Measurements from ENCODE around the gene OPN3. TPM values are rescaled to one million over a fixed set of nuclear protein-coding genes. Genes with fewer than 3 reads are reported as not detected.

OPN3 gene
- polyA plus RNA-seq, 1 donor (not counting 4 experiments of a cell fraction or from before 2014, with no cell fraction given) = 48.4 TPM

DNA sequence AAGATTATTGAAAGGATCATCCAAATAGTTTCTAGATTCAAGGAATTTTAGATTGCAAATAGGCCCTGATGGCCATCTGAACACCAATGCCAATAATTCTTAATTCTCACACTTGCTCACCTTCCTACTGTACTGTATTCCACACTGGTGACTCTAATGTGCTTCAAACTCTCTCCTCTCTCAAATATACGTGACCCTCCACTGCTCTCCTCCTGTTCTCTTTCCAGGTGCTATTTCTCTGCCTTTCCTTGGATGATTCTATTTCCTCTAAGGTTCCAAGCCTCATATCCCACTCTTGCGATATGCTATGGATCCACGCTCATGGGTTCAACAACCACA, 79.4 kb downstream of the OPN3 start:
- Histone ChIP-seq H2AFZ (ENCODE audit: control insufficient read depth, low read length) (no peak overlapping the region), H3K4me2 (ENCODE audit: control insufficient read depth, extremely low read depth, insufficient read depth, low read depth, low read length) (no peak overlapping the region), H3K36me3 (ENCODE audit: control insufficient read depth in 2 of 2, extremely low read depth in 1 of 2, insufficient read depth in 2 of 2, low read length in 2 of 2) (no peaks in the 10 kb centered on the region), H4K20me1 (ENCODE audit: control insufficient read depth, extremely low read depth, insufficient read depth, low read length) (no peaks in the 10 kb centered on the region), H3K4me3 (ENCODE audit: control insufficient read depth in 2 of 3, extremely low read depth in 1 of 3, insufficient read depth in 2 of 3, low read depth in 1 of 3, low read length in 3 of 3) (no peak overlapping the region), H3K9me1 (ENCODE audit: control insufficient read depth, extremely low read depth, insufficient read depth, low read length) (no peaks in the 10 kb centered on the region), H3K9ac (ENCODE audit: control insufficient read depth, extremely low read depth, insufficient read depth, low read length) (no peak overlapping the region), H3K27me3 (ENCODE audit: control insufficient read depth, extremely low read depth, insufficient read depth, low read length) (no peaks in the 10 kb centered on the region), H3K79me2 (ENCODE audit: control insufficient read depth, insufficient read depth, low read length) (no peaks in the 10 kb centered on the region), H3K27ac (ENCODE audit: control insufficient read depth, insufficient read depth, low read length) (no peak overlapping the region), H3K4me1 (ENCODE audit: control insufficient read depth, extremely low read depth, insufficient read depth, low read length) (no peaks in the 10 kb centered on the region), H3K9me3 (ENCODE audit: control insufficient read depth, low read depth, low read length) (no peaks in the 10 kb centered on the region)
- no peak for TF ChIP-seq EZH2 (IDR thresholded peaks at IDR 0.05; ENCODE audit: low read length)
- TF ChIP-seq, protein P1, sequence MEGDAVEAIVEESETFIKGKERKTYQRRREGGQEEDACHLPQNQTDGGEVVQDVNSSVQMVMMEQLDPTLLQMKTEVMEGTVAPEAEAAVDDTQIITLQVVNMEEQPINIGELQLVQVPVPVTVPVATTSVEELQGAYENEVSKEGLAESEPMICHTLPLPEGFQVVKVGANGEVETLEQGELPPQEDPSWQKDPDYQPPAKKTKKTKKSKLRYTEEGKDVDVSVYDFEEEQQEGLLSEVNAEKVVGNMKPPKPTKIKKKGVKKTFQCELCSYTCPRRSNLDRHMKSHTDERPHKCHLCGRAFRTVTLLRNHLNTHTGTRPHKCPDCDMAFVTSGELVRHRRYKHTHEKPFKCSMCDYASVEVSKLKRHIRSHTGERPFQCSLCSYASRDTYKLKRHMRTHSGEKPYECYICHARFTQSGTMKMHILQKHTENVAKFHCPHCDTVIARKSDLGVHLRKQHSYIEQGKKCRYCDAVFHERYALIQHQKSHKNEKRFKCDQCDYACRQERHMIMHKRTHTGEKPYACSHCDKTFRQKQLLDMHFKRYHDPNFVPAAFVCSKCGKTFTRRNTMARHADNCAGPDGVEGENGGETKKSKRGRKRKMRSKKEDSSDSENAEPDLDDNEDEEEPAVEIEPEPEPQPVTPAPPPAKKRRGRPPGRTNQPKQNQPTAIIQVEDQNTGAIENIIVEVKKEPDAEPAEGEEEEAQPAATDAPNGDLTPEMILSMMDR (optimal IDR thresholded peaks at IDR 0.05 in 1 of 3, IDR thresholded peaks at IDR 0.05 in 1 of 3, conservative IDR thresholded peaks at IDR 0.05 in 1 of 3; ENCODE audit: extremely low read depth in 1 of 3, insufficient read depth in 2 of 3, low read length in 3 of 3) = no peak
- dilution Hi-C loops (cut with MboI; ENCODE audit: extremely low pct_ligation_motif_present, low sequenced_read_pairs) = no loop called here
- FAIRE-seq (no peak), DNase-seq (ENCODE audit: low read depth, low spot score) (no peak)

DNA sequence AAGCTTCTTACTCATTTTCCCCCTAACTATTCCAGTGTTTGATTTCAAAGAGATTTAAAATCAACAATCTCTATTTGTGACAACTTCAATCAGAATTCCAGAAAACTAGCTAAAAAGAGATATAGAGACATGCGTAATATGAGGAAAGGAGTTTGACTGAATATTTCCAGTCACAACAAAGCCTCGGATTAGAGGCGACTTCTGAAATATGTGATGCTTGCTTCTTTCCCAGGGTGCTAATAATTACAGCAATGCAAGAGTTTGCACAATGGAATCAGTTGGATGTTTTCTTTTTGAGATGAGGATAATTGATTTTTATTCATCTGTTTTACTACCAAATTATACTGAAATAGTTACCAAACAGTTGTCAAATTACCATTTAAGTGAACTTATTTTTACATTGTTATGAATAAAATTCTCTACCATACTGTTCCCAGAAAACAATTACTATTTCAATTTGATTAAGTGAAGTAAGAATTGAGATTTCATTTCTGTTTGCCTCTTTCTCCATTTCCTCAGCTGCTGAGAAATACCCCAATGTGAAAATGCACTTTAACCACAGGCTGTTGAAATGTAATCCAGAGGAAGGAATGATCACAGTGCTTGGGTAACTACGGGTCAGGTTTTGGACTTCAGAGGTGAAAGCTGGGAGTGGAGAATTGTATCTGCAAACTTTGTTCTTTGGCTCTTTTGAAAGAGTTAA, 79.9 kb downstream of the OPN3 start:
- Histone ChIP-seq H3K4me1 (ENCODE audit: control insufficient read depth, extremely low read depth, insufficient read depth, low read length) (no peaks in the 10 kb centered on the region), H3K79me2 (ENCODE audit: control insufficient read depth, insufficient read depth, low read length) (no peaks in the 10 kb centered on the region), H3K27me3 (ENCODE audit: control insufficient read depth, extremely low read depth, insufficient read depth, low read length) (no peaks in the 10 kb centered on the region), H3K9ac (ENCODE audit: control insufficient read depth, extremely low read depth, insufficient read depth, low read length) (no peak overlapping the region), H3K36me3 (ENCODE audit: control insufficient read depth in 2 of 2, extremely low read depth in 1 of 2, insufficient read depth in 2 of 2, low read length in 2 of 2) (no peaks in the 10 kb centered on the region), H3K4me2 (ENCODE audit: control insufficient read depth, extremely low read depth, insufficient read depth, low read depth, low read length) (no peak overlapping the region), H2AFZ (ENCODE audit: control insufficient read depth, low read length) (no peak overlapping the region), H3K27ac (ENCODE audit: control insufficient read depth, insufficient read depth, low read length) (no peak overlapping the region), H3K9me3 (ENCODE audit: control insufficient read depth, low read depth, low read length) (no peaks in the 10 kb centered on the region), H4K20me1 (ENCODE audit: control insufficient read depth, extremely low read depth, insufficient read depth, low read length) (no peaks in the 10 kb centered on the region), H3K9me1 (ENCODE audit: control insufficient read depth, extremely low read depth, insufficient read depth, low read length) (no peaks in the 10 kb centered on the region), H3K4me3 (ENCODE audit: control insufficient read depth in 2 of 3, extremely low read depth in 1 of 3, insufficient read depth in 2 of 3, low read depth in 1 of 3, low read length in 3 of 3) (no peak overlapping the region)
- dilution Hi-C loops (cut with MboI; ENCODE audit: extremely low pct_ligation_motif_present, low sequenced_read_pairs) = no loop called here
- DNase-seq (ENCODE audit: low read depth, low spot score) (no peak), FAIRE-seq (no peak)
- TF ChIP-seq, protein P1 (optimal IDR thresholded peaks at IDR 0.05 in 1 of 3, IDR thresholded peaks at IDR 0.05 in 1 of 3, conservative IDR thresholded peaks at IDR 0.05 in 1 of 3; ENCODE audit: extremely low read depth in 1 of 3, insufficient read depth in 2 of 3, low read length in 3 of 3) = no peak
- TF ChIP-seq EZH2 (IDR thresholded peaks at IDR 0.05; ENCODE audit: low read length) = no peak

All from keratinocyte (primary cell).